ENCODE data around the gene PRSS57. TPM values are rescaled to one million over a fixed set of nuclear protein-coding genes. Genes with fewer than 3 reads are reported as not detected.

Gene PRSS57
- total and polyA plus RNA-seq, 2 of the 4 experiments (the other 2 are of a cell fraction): not detected

DNA sequence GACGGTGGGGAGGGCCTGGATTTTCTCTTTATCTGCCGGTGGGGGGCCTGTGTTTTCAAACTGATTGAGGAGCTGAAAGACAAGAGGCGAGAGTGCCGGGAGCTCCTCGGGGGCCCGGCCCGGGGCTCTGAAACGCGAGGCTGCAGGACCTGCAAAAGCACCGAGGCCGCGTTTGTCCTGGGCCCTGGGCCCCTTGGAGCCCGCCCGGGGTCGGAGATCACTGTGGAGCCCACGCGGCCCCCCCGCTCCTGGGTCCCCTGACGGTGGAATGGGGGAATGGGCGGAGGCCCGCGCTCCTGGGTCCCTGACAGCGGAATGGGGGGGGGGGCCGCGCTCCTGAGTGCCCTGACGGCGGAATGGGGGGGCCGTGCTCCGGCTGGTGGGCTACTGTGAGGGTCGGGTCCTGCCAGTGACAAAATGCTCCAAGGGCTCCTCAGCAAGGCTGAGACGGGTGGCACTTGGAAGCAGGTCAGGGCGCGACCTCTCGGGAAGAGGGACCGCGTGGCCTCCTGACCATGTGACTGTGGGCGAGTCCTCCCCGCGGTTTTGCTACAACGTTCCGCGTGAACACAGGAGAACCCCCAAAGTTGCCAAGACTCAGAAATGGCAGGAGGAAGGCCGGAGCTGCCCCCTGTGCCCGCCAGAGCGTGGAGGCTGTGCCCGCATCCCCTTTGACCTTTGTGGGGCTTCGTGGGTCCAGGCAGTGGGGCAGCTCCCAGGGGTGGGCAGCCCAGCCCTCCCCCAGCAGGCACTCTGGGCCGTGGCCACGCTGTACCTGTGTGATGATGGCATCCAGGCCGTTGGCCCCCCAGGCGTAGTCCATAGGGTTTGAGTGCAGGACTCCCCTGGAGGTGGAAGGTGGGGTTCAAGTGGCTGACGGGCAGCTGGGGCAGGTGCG lies 46.1 kb downstream of the PRSS57 start:
- POLR2A ChIA-PET (ENCODE audit: unreplicated experiment): no interaction called here
- TF ChIP-seq, protein P1, sequence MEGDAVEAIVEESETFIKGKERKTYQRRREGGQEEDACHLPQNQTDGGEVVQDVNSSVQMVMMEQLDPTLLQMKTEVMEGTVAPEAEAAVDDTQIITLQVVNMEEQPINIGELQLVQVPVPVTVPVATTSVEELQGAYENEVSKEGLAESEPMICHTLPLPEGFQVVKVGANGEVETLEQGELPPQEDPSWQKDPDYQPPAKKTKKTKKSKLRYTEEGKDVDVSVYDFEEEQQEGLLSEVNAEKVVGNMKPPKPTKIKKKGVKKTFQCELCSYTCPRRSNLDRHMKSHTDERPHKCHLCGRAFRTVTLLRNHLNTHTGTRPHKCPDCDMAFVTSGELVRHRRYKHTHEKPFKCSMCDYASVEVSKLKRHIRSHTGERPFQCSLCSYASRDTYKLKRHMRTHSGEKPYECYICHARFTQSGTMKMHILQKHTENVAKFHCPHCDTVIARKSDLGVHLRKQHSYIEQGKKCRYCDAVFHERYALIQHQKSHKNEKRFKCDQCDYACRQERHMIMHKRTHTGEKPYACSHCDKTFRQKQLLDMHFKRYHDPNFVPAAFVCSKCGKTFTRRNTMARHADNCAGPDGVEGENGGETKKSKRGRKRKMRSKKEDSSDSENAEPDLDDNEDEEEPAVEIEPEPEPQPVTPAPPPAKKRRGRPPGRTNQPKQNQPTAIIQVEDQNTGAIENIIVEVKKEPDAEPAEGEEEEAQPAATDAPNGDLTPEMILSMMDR (conservative IDR thresholded peaks at IDR 0.05; ENCODE audit: low read depth, low read length): no peak
- TF ChIP-seq POLR2A (IDR thresholded peaks at IDR 0.05; ENCODE audit: low read depth, low read length) (no peak), MXI1 (IDR thresholded peaks at IDR 0.05; ENCODE audit: borderline replicate concordance, low read depth, low read length) (no peak), BHLHE40 (IDR thresholded peaks at IDR 0.05; ENCODE audit: low read depth, low read length) (no peak), NFE2L2 (IDR thresholded peaks at IDR 0.05; ENCODE audit: low read depth, low read length) (no peak), RCOR1 (IDR thresholded peaks at IDR 0.05; ENCODE audit: insufficient replicate concordance, low read length) (no peak), RAD21 (IDR thresholded peaks at IDR 0.05; ENCODE audit: low read length) (no peak), MAZ (IDR thresholded peaks at IDR 0.05; ENCODE audit: borderline replicate concordance, low read depth, low read length) (no peak), RFX5 (IDR thresholded peaks at IDR 0.05; ENCODE audit: low read depth, low read length) (no peak), FOS (IDR thresholded peaks at IDR 0.05; ENCODE audit: low read depth, low read length) (no peak), SMC3 (IDR thresholded peaks at IDR 0.05; ENCODE audit: low read depth, low read length) (no peak), CEBPB (IDR thresholded peaks at IDR 0.05; ENCODE audit: low read depth, low read length) (no peak), CHD1 (IDR thresholded peaks at IDR 0.05; ENCODE audit: low read depth, low read length) (no peak)
- TF ChIP-seq, protein P2, sequence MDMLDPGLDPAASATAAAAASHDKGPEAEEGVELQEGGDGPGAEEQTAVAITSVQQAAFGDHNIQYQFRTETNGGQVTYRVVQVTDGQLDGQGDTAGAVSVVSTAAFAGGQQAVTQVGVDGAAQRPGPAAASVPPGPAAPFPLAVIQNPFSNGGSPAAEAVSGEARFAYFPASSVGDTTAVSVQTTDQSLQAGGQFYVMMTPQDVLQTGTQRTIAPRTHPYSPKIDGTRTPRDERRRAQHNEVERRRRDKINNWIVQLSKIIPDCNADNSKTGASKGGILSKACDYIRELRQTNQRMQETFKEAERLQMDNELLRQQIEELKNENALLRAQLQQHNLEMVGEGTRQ (IDR thresholded peaks at IDR 0.05; ENCODE audit: low read depth, low read length): no peak
- TF ChIP-seq, protein P3, sequence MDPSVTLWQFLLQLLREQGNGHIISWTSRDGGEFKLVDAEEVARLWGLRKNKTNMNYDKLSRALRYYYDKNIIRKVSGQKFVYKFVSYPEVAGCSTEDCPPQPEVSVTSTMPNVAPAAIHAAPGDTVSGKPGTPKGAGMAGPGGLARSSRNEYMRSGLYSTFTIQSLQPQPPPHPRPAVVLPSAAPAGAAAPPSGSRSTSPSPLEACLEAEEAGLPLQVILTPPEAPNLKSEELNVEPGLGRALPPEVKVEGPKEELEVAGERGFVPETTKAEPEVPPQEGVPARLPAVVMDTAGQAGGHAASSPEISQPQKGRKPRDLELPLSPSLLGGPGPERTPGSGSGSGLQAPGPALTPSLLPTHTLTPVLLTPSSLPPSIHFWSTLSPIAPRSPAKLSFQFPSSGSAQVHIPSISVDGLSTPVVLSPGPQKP (IDR thresholded peaks at IDR 0.05; ENCODE audit: borderline replicate concordance, low read depth, low read length): no peak

More for the DNA sequence above, 46.1 kb downstream of the PRSS57 start:
- Histone ChIP-seq H3K4ac (ENCODE audit: low read depth, low read length) (no peak overlapping the region), H2AFZ (replicated peaks; ENCODE audit: low read length, poor library complexity) (no peak overlapping the region), H2BK15ac (ENCODE audit: low read depth, low read length) (no peak overlapping the region), H3K4me3 (ENCODE audit: insufficient read depth, low read depth, low read length) (no peak overlapping the region), H3K9me3 (ENCODE audit: control insufficient read depth, insufficient read depth, low read length) (no peaks in the 10 kb centered on the region), H4K8ac (ENCODE audit: low read depth in 2 of 2, low read length in 2 of 2) (no peak overlapping the region), H3K79me1 (ENCODE audit: low read depth in 1 of 2, low read length in 2 of 2) (peaks cover 0 to 16% of the 10 kb centered on the region in 2 experiments; a peak in 3 of 4 replicates), H3K4me1 (ENCODE audit: control insufficient read depth, insufficient read depth, low read length) (no peaks in the 10 kb centered on the region), H3K18ac (ENCODE audit: low read depth, low read length) (no peak overlapping the region), H3K56ac (ENCODE audit: extremely low read depth, insufficient read depth, low read length) (no peak overlapping the region), H3K14ac (replicated peaks; ENCODE audit: low read depth, low read length) (no peak overlapping the region), H4K20me1 (ENCODE audit: insufficient read depth, low read length) (peaks cover 27% of the 10 kb centered on the region), H2BK120ac (ENCODE audit: low read depth, low read length) (no peak overlapping the region), H2BK5ac (ENCODE audit: low read depth, low read length, poor library complexity, severe bottlenecking) (no peak overlapping the region), H3K4me2 (ENCODE audit: low read depth, low read length) (no peak overlapping the region), H3K9me1 (ENCODE audit: insufficient read depth, low read length) (no peaks in the 10 kb centered on the region), H3K9ac (ENCODE audit: low read depth, low read length) (no peak overlapping the region), H3K27me3 (ENCODE audit: control insufficient read depth, insufficient read depth, low read length) (no peaks in the 10 kb centered on the region), H4K91ac (ENCODE audit: insufficient read depth, low read depth, low read length) (no peak overlapping the region), H2BK20ac (ENCODE audit: low read depth, low read length) (no peak overlapping the region), H2AK9ac (replicated peaks; ENCODE audit: low read depth, low read length, poor library complexity) (no peak overlapping the region), H2AK5ac (ENCODE audit: low read depth, low read length) (no peak overlapping the region), H3K23ac (ENCODE audit: low read depth, low read length) (no peak overlapping the region), H3K36me3 (ENCODE audit: control insufficient read depth, insufficient read depth, low read length) (peaks cover 58% of the 10 kb centered on the region), H4K5ac (ENCODE audit: low read depth, low read length) (no peak overlapping the region), H3K27ac (ENCODE audit: insufficient read depth, low read length) (no peak overlapping the region)
- BruUV-seq (replicated peaks): no TSS peak
- no peak for ATAC-seq (ENCODE audit: low read depth)
- in situ Hi-C loops (cut with MboI; ENCODE audit: low sequenced_read_pairs): no loop called here
- dilution Hi-C loops (cut with HindIII; ENCODE audit: low sequenced_read_pairs, unreplicated experiment): no loop called here
- CTCF ChIA-PET: no interaction called here
- intact Hi-C loops (cut with micrococcal nuclease): no loop called here
- DNase-seq: no peak
- 92% methylated on average over 9 of the region's 53 CpGs; no CpG with 5 or more reads in 1 of the 2 experiments for WGBS, 2 experiments (ENCODE audit: extremely low coverage in 2 of 2, insufficient read length in 1 of 2)

Data from IMR-90 (cell line).